Effector CD8-positive, alpha-beta T cell (primary cell): ENCODE measurements around the gene VTA1.
"Not testable (repeated sequence)": the region's sequence is repeated elsewhere in the genome, so short reads cannot be mapped to it uniquely, and the experiment has no call there.

ENCODE experiments used
- DNase-seq: peaks from one replicate; lab custom pipeline; 2025; lab: John Stamatoyannopoulos, UW
- total RNA-seq, 4 experiments: gene quantifications; one replicate each; lab custom pipeline; 2026; lab: John Stamatoyannopoulos, UW

Gene VTA1
- 38.9 to 53.7 (median 44.1) reads per million in 4 experiments for total RNA-seq

GRCh38 chr6:142146828-142147662 lies at the start of gene VTA1, which contains the start of gene NMBR:
VTA1 (plus strand) TSS chr6:142147263; CDS start chr6:142147288, 25 bp downstream.
NMBR (minus strand) TSS chr6:142147122; CDS start chr6:142088658, 58,464 bp downstream.
- peak; percentile 94 for DNase-seq

GRCh38 chr6:142104820-142105219 lies 42.2 kb upstream of the VTA1 start:
- not testable (repeated sequence) for DNase-seq

- DNase-seq = not testable (repeated sequence)
Measured at GRCh38 chr6:142110820-142111219, 36.2 kb upstream of the VTA1 start.

GRCh38 chr6:142112451-142113061 lies 34.5 kb upstream of the VTA1 start:
- DNase-seq = peak; percentile 46

- no peak for DNase-seq
Measured at GRCh38 chr6:142117366-142117765, 29.7 kb upstream of the VTA1 start.

GRCh38 chr6:142118328-142118727 lies 28.7 kb upstream of the VTA1 start:
- DNase-seq = no peak

GRCh38 chr6:142118925-142119324 lies 28.1 kb upstream of the VTA1 start:
- DNase-seq = no peak

- DNase-seq = no peak
Measured at GRCh38 chr6:142121342-142121741, 25.7 kb upstream of the VTA1 start.

GRCh38 chr6:142130814-142131213 lies 16.2 kb upstream of the VTA1 start:
- no peak for DNase-seq

- DNase-seq = no peak
Measured at GRCh38 chr6:142132625-142133024, 14.4 kb upstream of the VTA1 start, which contains the start of gene GJE1. GJE1 (plus strand) TSS chr6:142132925; CDS start chr6:142133159, 234 bp downstream.

- DNase-seq = no peak
Measured at GRCh38 chr6:142138876-142139275, 8.2 kb upstream of the VTA1 start.

- not testable (repeated sequence) for DNase-seq
Measured at GRCh38 chr6:142141531-142141930, 5.5 kb upstream of the VTA1 start.

GRCh38 chr6:142152746-142153145 lies 5.7 kb downstream of the VTA1 start:
- no peak for DNase-seq

GRCh38 chr6:142153196-142153595 lies 6.1 kb downstream of the VTA1 start:
- no peak for DNase-seq

GRCh38 chr6:142154336-142154735 lies 7.3 kb downstream of the VTA1 start:
- DNase-seq = no peak

- DNase-seq = no peak
Measured at GRCh38 chr6:142155091-142155490, 8.0 kb downstream of the VTA1 start.

GRCh38 chr6:142155895-142156757 lies 9.1 kb downstream of the VTA1 start:
- DNase-seq = no peak

GRCh38 chr6:142156758-142157068 lies 9.7 kb downstream of the VTA1 start:
- DNase-seq = not testable (repeated sequence)

- DNase-seq = no peak
Measured at GRCh38 chr6:142162780-142163179, 15.7 kb downstream of the VTA1 start.

- DNase-seq = no peak
Measured at GRCh38 chr6:142165227-142165626, 18.2 kb downstream of the VTA1 start.

- no peak for DNase-seq
Measured at GRCh38 chr6:142167071-142167470, 20.0 kb downstream of the VTA1 start.

GRCh38 chr6:142167486-142167885 lies 20.4 kb downstream of the VTA1 start:
- DNase-seq = no peak
